H1 (cell line): ENCODE measurements around the gene HIVEP3. TPM values are rescaled to one million over a fixed set of nuclear protein-coding genes. Genes with fewer than 3 reads are reported as not detected.

ENCODE experiments used
- CTCF ChIA-PET: fragments of 300-600 bp; sonication (Branson Sonifier 250); formaldehyde crosslinking; loops from one replicate; lab custom pipeline; 2021; ENCODE audit not compliant: partially characterized antibody; lab: Charles Lee
- POLR2A ChIA-PET: fragments of 300-600 bp; sonication (Branson Sonifier 250); formaldehyde crosslinking; loops from one replicate; lab custom pipeline; 2021; ENCODE audit warnings: inconsistent platforms; ENCODE audit not compliant: partially characterized antibody; lab: Charles Lee
- DNase-seq, 2 experiments: peaks; one replicate each; pipeline versions ENCODE4 v3.0.0 to v3.0.0-alpha.2; 2010 to 2022; ENCODE audit warnings: low spot score in 2 of 2, low read depth in 1 of 2, mixed read lengths in 1 of 2
- FAIRE-seq: peaks from 2 replicates; lab custom pipeline; 2011; peaks lifted over from hg19 to GRCh38; lab: Jason Lieb, UNC
- H2AFZ ChIP-seq: 2 replicates; pipeline ENCODE4 v1.8.1; 2012; ENCODE audit warnings: low read length, inconsistent platforms
- H2AK5ac ChIP-seq: 2 replicates; pipeline ENCODE4 v1.6.1; 2013; ENCODE audit warnings: low read depth, low read length
- H2BK120ac ChIP-seq: replicated peaks from 2 replicates; pipeline ENCODE3; 2013; ENCODE audit warnings: low read depth, low read length, inconsistent platforms
- H2BK12ac ChIP-seq: 2 replicates; pipeline ENCODE4 v1.6.1; 2013; ENCODE audit warnings: low read depth, low read length
- H2BK15ac ChIP-seq: 2 replicates; pipeline ENCODE4 v1.6.1; 2013; ENCODE audit warnings: low read length
- H2BK20ac ChIP-seq: 2 replicates; pipeline ENCODE4 v1.6.1; 2013; ENCODE audit warnings: low read length
- H2BK5ac ChIP-seq: 2 replicates; pipeline ENCODE4 v1.6.1; 2013; ENCODE audit warnings: low read depth, low read length
- H3K14ac ChIP-seq: 2 replicates; pipeline ENCODE4 v1.6.1; 2013; ENCODE audit warnings: inconsistent platforms; ENCODE audit not compliant: insufficient read length
- H3K18ac ChIP-seq: 2 replicates; pipeline ENCODE4 v1.6.1; 2013; ENCODE audit warnings: low read length; ENCODE audit errors: extremely low read depth
- H3K23ac ChIP-seq: 2 replicates; pipeline ENCODE4 v1.6.1; 2013; ENCODE audit warnings: inconsistent platforms; ENCODE audit not compliant: insufficient read length
- H3K23me2 ChIP-seq: 2 replicates; pipeline ENCODE4 v1.6.1; 2013; ENCODE audit warnings: low read depth, low read length
- H3K27ac ChIP-seq: 2 replicates; pipeline ENCODE4 v1.6.1; 2011; ENCODE audit warnings: low read depth, low read length, inconsistent platforms
- H3K27me3 ChIP-seq, 4 experiments: replicated peaks in 1 of 4; 1 replicate in 1 of 4; 2 replicates in 3 of 4; pipeline versions ENCODE4 v1.6.1 to v1.8.1; 2011 to 2013; ENCODE audit warnings: low read length in 3 of 4, mild to moderate bottlenecking in 3 of 4, inconsistent platforms in 2 of 4, mixed read lengths in 2 of 4, moderate library complexity in 1 of 4; ENCODE audit not compliant: control insufficient read depth in 3 of 4, insufficient read depth in 3 of 4; ENCODE audit errors: extremely low read depth in 1 of 4
- H3K36me3 ChIP-seq, 4 experiments: 2 replicates each; pipeline versions ENCODE4 v1.6.1 to v1.8.1; 2011 to 2013; ENCODE audit warnings: mild to moderate bottlenecking in 4 of 4, low read length in 3 of 4, moderate library complexity in 2 of 4, control low read depth in 1 of 4, inconsistent platforms in 1 of 4; ENCODE audit not compliant: insufficient read depth in 4 of 4, control insufficient read depth in 2 of 4
- H3K4ac ChIP-seq: replicated peaks from 2 replicates; pipeline ENCODE3; 2013; ENCODE audit warnings: low read length, low read depth, mixed read lengths, inconsistent platforms; ENCODE audit not compliant: insufficient read length
- H3K4me1 ChIP-seq, 4 experiments: replicated peaks in 1 of 4; 1 replicate in 1 of 4; 2 replicates in 3 of 4; pipeline versions ENCODE4 v1.6.1 to v1.8.1; 2011 to 2013; ENCODE audit warnings: low read length in 3 of 4, inconsistent platforms in 2 of 4, mixed read lengths in 1 of 4; ENCODE audit not compliant: insufficient read depth in 4 of 4, control insufficient read depth in 3 of 4
- H3K4me2 ChIP-seq, 2 experiments: 2 replicates each; pipeline versions ENCODE4 v1.6.1 to v1.8.1; 2011 to 2013; ENCODE audit warnings: low read depth in 2 of 2, low read length in 2 of 2, control low read depth in 1 of 2, inconsistent platforms in 1 of 2, mild to moderate bottlenecking in 1 of 2; ENCODE audit not compliant: insufficient read depth in 1 of 2
- H3K4me3 ChIP-seq, 4 experiments: fragments of 200-600, 300-600 bp in 1 of 4; sonication (generic), shearing (Covaris generic), sonication (Bioruptor Twin) in 1 of 4; 2 replicates each; pipeline versions ENCODE4 v1.5.1 to v1.8.1; 2011 to 2016; ENCODE audit warnings: low read length in 4 of 4, low read depth in 3 of 4, control low read depth in 2 of 4, inconsistent platforms in 2 of 4, mild to moderate bottlenecking in 2 of 4, mixed read lengths in 1 of 4, moderate library complexity in 1 of 4; ENCODE audit not compliant: insufficient read depth in 2 of 4; ENCODE audit errors: extremely low read depth in 1 of 4
- H3K56ac ChIP-seq: replicated peaks from 2 replicates; pipeline ENCODE3; 2013; ENCODE audit warnings: low read depth, mild to moderate bottlenecking, mixed read lengths, low read length, inconsistent platforms; ENCODE audit not compliant: insufficient read length
- H3K79me1 ChIP-seq: 2 replicates; pipeline ENCODE4 v1.6.1; 2013; ENCODE audit warnings: low read depth, low read length, control low read depth
- H3K79me2 ChIP-seq, 2 experiments: 2 replicates each; pipeline versions ENCODE4 v1.6.1 to v1.8.1; 2012 to 2013; ENCODE audit warnings: low read length in 2 of 2, mild to moderate bottlenecking in 2 of 2, inconsistent platforms in 1 of 2; ENCODE audit not compliant: insufficient read depth in 2 of 2, control insufficient read depth in 1 of 2
- H3K9ac ChIP-seq, 4 experiments: replicated peaks in 1 of 4; 1 replicate in 1 of 4; 2 replicates in 3 of 4; pipeline versions ENCODE4 v1.6.1 to v1.8.1; 2011 to 2013; ENCODE audit warnings: low read depth in 3 of 4, low read length in 3 of 4, control low read depth in 2 of 4, mild to moderate bottlenecking in 2 of 4, moderate library complexity in 2 of 4, inconsistent platforms in 1 of 4; ENCODE audit errors: extremely low read depth in 1 of 4
- H3K9me3 ChIP-seq, 2 experiments: 2 replicates each; pipeline versions ENCODE4 v1.6.1 to v1.8.1; 2012 to 2013; ENCODE audit warnings: mild to moderate bottlenecking in 2 of 2, moderate library complexity in 2 of 2, control low read depth in 1 of 2, inconsistent platforms in 1 of 2, low read depth in 1 of 2, low read length in 1 of 2, mixed read lengths in 1 of 2; ENCODE audit not compliant: insufficient read depth in 2 of 2
- H4K20me1 ChIP-seq, 2 experiments: replicated peaks in 1 of 2; 2 replicates each; pipeline versions ENCODE3 to v1.8.1; 2011 to 2013; ENCODE audit warnings: inconsistent platforms in 2 of 2, low read length in 2 of 2, mild to moderate bottlenecking in 1 of 2; ENCODE audit not compliant: insufficient read depth in 2 of 2, control insufficient read depth in 1 of 2
- H4K5ac ChIP-seq: 2 replicates; pipeline ENCODE4 v1.6.1; 2013; ENCODE audit warnings: low read length, low read depth, mixed read lengths, inconsistent platforms; ENCODE audit not compliant: insufficient read length
- H4K8ac ChIP-seq: 2 replicates; pipeline ENCODE4 v1.8.0; 2013; ENCODE audit warnings: mild to moderate bottlenecking, moderate library complexity, low read length, inconsistent platforms; ENCODE audit not compliant: insufficient read depth; ENCODE audit errors: extremely low read depth
- H4K91ac ChIP-seq: replicated peaks from 2 replicates; pipeline ENCODE3; 2013; ENCODE audit warnings: low read length, mixed read lengths, inconsistent platforms; ENCODE audit not compliant: insufficient read length
- BRCA1 ChIP-seq: IDR thresholded peaks from 2 replicates; pipeline ENCODE4 v1.6.1; 2012; ENCODE audit warnings: low read depth, low read length, improper control_type of control experiment
- EGR1 ChIP-seq: IDR thresholded peaks from 2 replicates; pipeline ENCODE4 v1.6.1; 2011; ENCODE audit warnings: low read depth, low read length, borderline replicate concordance
- GABPA ChIP-seq: IDR thresholded peaks from 2 replicates; pipeline ENCODE4 v1.6.1; 2011; ENCODE audit warnings: mild to moderate bottlenecking, low read length, moderate library complexity, borderline replicate concordance; ENCODE audit not compliant: insufficient read depth
- NANOG ChIP-seq: IDR thresholded peaks from 2 replicates; pipeline ENCODE4 v1.6.1; 2011; ENCODE audit warnings: low read length, low read depth, mild to moderate bottlenecking, inconsistent platforms; ENCODE audit not compliant: insufficient read depth, poor library complexity, severe bottlenecking
- SAP30 ChIP-seq: fragments of 300-600 bp; sonication (generic); IDR thresholded peaks from 2 replicates; pipeline ENCODE4 v1.7.1; 2012; ENCODE audit warnings: low read length, moderate library complexity, mild to moderate bottlenecking, inconsistent platforms; ENCODE audit not compliant: insufficient read depth, insufficient replicate concordance
- SP1 ChIP-seq: IDR thresholded peaks from 2 replicates; pipeline ENCODE4 v1.6.1; 2011; ENCODE audit warnings: low read depth, low read length
- TCF12 ChIP-seq: IDR thresholded peaks from 2 replicates; pipeline ENCODE4 v1.6.1; 2011; ENCODE audit warnings: low read depth, mild to moderate bottlenecking, low read length
- WGBS, 2 experiments: shearing (Covaris generic) in 1 of 2; methylation state at CpG; one replicate each; pipeline versions ENCODE4 v1.1.6 to v1.1.7; 2013 to 2015; ENCODE audit warnings: low lambda C conversion rate in 2 of 2, mixed read lengths in 2 of 2, inconsistent platforms in 1 of 2, low coverage in 1 of 2, missing lambda C conversion rate in 1 of 2; ENCODE audit not compliant: insufficient replicate concordance in 2 of 2, insufficient coverage in 1 of 2, insufficient read length in 1 of 2; ENCODE audit errors: extremely low coverage in 1 of 2, missing lambda C conversion rate in 1 of 2; 5-methylcytosine and 5-hydroxymethylcytosine counted together
- polyA plus RNA-seq, 7 experiments: library from polyadenylated mRNA; depleted of rRNA in 3 of 7; stranded (reverse) in 5 of 7; unstranded in 2 of 7; fragments of >200 nt in 5 of 7; fragments of 200-250 nt in 2 of 7; gene quantifications; 1 replicate in 5 of 7; 2 replicates in 1 of 7; 4 replicates in 1 of 7; pipeline versions ENCODE4 v1.2.1 to v1.2.3, GENCODE V29; 2011 to 2013; ENCODE audit warnings: missing spikeins in 2 of 7, mixed read lengths in 2 of 7
- total RNA-seq: library from RNA; stranded (reverse); fragmentation: NEBNext Ultra II Directional; extraction: Animal tissue kit (Norgen Biotek cat#: 25700); gene quantifications from 2 replicates; pipeline ENCODE4 v1.2.1, GENCODE V29; 2021

Gene HIVEP3
- total and polyA plus RNA-seq, 2 of the 8 experiments (the other 6 are each of a cell fraction or from before 2014, with no cell fraction given) = 0.24 to 0.69 TPM

- 80% methylated on average over 3 of the region's 3 CpGs; no CpG with 5 or more reads in 1 of the 2 experiments for WGBS, 2 experiments
- Histone ChIP-seq H2AK5ac (no peak overlapping the region), H3K23me2 (no peaks in the 10 kb centered on the region), H3K23ac (no peak overlapping the region), H3K9ac (no peak overlapping the region), H4K20me1 (no peaks in the 10 kb centered on the region), H2BK15ac (no peak overlapping the region), H2BK20ac (0 out of 2 replicates have a peak overlapping the region, but pooled peaks have one; percentile 34), H3K4me3 (no peak overlapping the region), H3K27ac (no peak overlapping the region), H4K8ac (no peak overlapping the region), H3K4ac (no peak overlapping the region), H3K27me3 (peaks cover 0 to 1% (median 0%) of the 10 kb centered on the region in 4 experiments; a peak in 1 of 7 replicates), H3K4me1 (peaks cover 0 to 3% (median under 1%) of the 10 kb centered on the region in 4 experiments; a peak in 3 of 7 replicates), H3K56ac (no peak overlapping the region), H3K79me1 (no peaks in the 10 kb centered on the region), H3K79me2 (no peaks in the 10 kb centered on the region), H4K91ac (no peak overlapping the region), H2BK5ac (no peak overlapping the region), H3K18ac (no peak overlapping the region), H2BK120ac (no peak overlapping the region), H2AFZ (no peak overlapping the region), H2BK12ac (0 out of 2 replicates have a peak overlapping the region, but pooled peaks have one; percentile 11), H4K5ac (no peak overlapping the region), H3K4me2 (no peak overlapping the region), H3K9me3 (no peaks in the 10 kb centered on the region), H3K36me3 (no peaks in the 10 kb centered on the region), H3K14ac (no peak overlapping the region)
- ChIA-PET POLR2A (no interaction called here), CTCF (interaction anchor here (2.4 kb wide), 1 partner anchor 90 kb away, joined by 5 read pairs; no protein-coding TSS in a partner anchor)
- no peak for FAIRE-seq
- TF ChIP-seq TCF12 (no peak), SAP30 (no peak), SP1 (no peak), NANOG (no peak), BRCA1 (no peak), GABPA (no peak), EGR1 (no peak)
- DNase-seq = no peak
Observed at GRCh38 chr1:41901551-41901950, 17.2 kb downstream of the HIVEP3 start.
